Smooth muscle cell (in vitro differentiated cells): ENCODE results near the gene SEPTIN7. TPM values are rescaled to one million over a fixed set of nuclear protein-coding genes. Genes with fewer than 3 reads are reported as not detected.
A peak's percentile ranks its signal among the peaks of the same experiment; 100 is the strongest.

Source experiments
- DNase-seq: peaks from one replicate; lab custom pipeline; 2025; ENCODE audit not compliant: unreplicated experiment; lab: John Stamatoyannopoulos, UW
- H2AFZ ChIP-seq: fragments of 200-600 bp; sonication (generic); 2 replicates; pipeline ENCODE4 v1.6.0; 2016; ENCODE audit warnings: antibody characterized with exemption, low read depth, mild to moderate bottlenecking
- H3F3A ChIP-seq: fragments of 200-600 bp; sonication (generic); 2 replicates; pipeline ENCODE4 v1.6.0; 2017; ENCODE audit warnings: antibody characterized with exemption, low read depth
- H3K27ac ChIP-seq: fragments of 200-600 bp; sonication (generic); 2 replicates; pipeline ENCODE4 v1.5.1; 2016; ENCODE audit warnings: low read depth, mild to moderate bottlenecking
- H3K27me3 ChIP-seq: fragments of 200-600 bp; sonication (generic); 2 replicates; pipeline ENCODE4 v1.6.1; 2016; ENCODE audit warnings: low read depth, mild to moderate bottlenecking
- H3K36me3 ChIP-seq: fragments of 200-600 bp; sonication (generic); 2 replicates; pipeline ENCODE4 v1.5.1; 2016; ENCODE audit warnings: low read depth
- H3K4me1 ChIP-seq: fragments of 200-600 bp; sonication (generic); 2 replicates; pipeline ENCODE4 v1.5.1; 2016; ENCODE audit warnings: low read depth
- H3K4me2 ChIP-seq: fragments of 200-600 bp; sonication (generic); 2 replicates; pipeline ENCODE4 v1.6.0; 2016; ENCODE audit warnings: mild to moderate bottlenecking
- H3K4me3 ChIP-seq: fragments of 200-600 bp; sonication (generic); 2 replicates; pipeline ENCODE4 v1.5.1; 2016; ENCODE audit warnings: mild to moderate bottlenecking
- H3K79me2 ChIP-seq: fragments of 200-600 bp; sonication (generic); 2 replicates; pipeline ENCODE4 v1.6.0; 2016; ENCODE audit warnings: low read depth, mild to moderate bottlenecking
- H3K9ac ChIP-seq: fragments of 200-600 bp; sonication (generic); 2 replicates; pipeline ENCODE4 v1.6.0; 2016; ENCODE audit warnings: low read depth
- H3K9me3 ChIP-seq: fragments of 200-600 bp; sonication (generic); replicated peaks from 2 replicates; pipeline ENCODE4 v1.5.1; 2016; ENCODE audit warnings: low read depth
- H4K20me1 ChIP-seq: fragments of 200-600 bp; sonication (generic); 2 replicates; pipeline ENCODE4 v1.6.0; 2016; ENCODE audit warnings: low read depth
- CTCF ChIP-seq: fragments of 200-600 bp; sonication (generic); IDR thresholded peaks from 2 replicates; pipeline ENCODE4 v1.5.1; 2017; ENCODE audit warnings: borderline replicate concordance, mild to moderate bottlenecking, antibody characterized with exemption; ENCODE audit not compliant: insufficient read depth, poor library complexity, severe bottlenecking
- WGBS: methylation state at CpG from one replicate; pipeline ENCODE4 v1.1.7; 2016; ENCODE audit warnings: low lambda C conversion rate; 5-methylcytosine and 5-hydroxymethylcytosine counted together
- polyA plus RNA-seq: library from polyadenylated mRNA; unstranded; fragments of >200 nt; fragmentation: Nextera tagmentation; extraction: Ambion mirVana; gene quantifications from 2 replicates; pipeline ENCODE4 v1.2.1, GENCODE V29; 2016
- total RNA-seq: library from RNA; depleted of rRNA; stranded (reverse); fragments of >200 nt; gene quantifications from 2 replicates; pipeline ENCODE4 v1.2.3, GENCODE V29; 2014

The SEPTIN7 gene
- total RNA-seq (491 and 585 TPM in 2 replicates), polyA plus RNA-seq (446 and 452 TPM in 2 replicates)

GRCh38 chr7:35800718-35801391 is at the start of gene SEPTIN7:
Gene SEPTIN7, plus strand, starts transcription at chr7:35801057. Its CDS starts 153 bp downstream, at chr7:35801210.
- peak within 1 kb of the TSS; percentile 97 for H3K27ac ChIP-seq
- no peaks in the 10 kb centered on the region for H3K9me3 ChIP-seq
- peaks cover 24% of the 10 kb centered on the region for H3K4me1 ChIP-seq
- H3F3A ChIP-seq, result peaks cover 6% of the 10 kb centered on the region
- H2AFZ ChIP-seq, result peak within 1 kb of the TSS; percentile 65
- TF ChIP-seq CTCF, result no peak
- H3K36me3 ChIP-seq, result no peaks in the 10 kb centered on the region
- peaks cover 58% of the 10 kb centered on the region for H3K79me2 ChIP-seq
- DNase-seq, result peak; percentile 94
- peak within 1 kb of the TSS; percentile 90 for H3K4me2 ChIP-seq
- no peaks in the 10 kb centered on the region for H3K27me3 ChIP-seq
- WGBS, result under 1% methylated on average over 40 of the region's 62 CpGs
- peak within 1 kb of the TSS; percentile 90 for H3K4me3 ChIP-seq
- peaks cover 39% of the 10 kb centered on the region for H4K20me1 ChIP-seq
- H3K9ac ChIP-seq, result peak within 1 kb of the TSS; percentile 94

- no peaks in the 10 kb centered on the region for H3K9me3 ChIP-seq
- peak overlapping the region; percentile 64 for H3K4me2 ChIP-seq
- no peak overlapping the region for H2AFZ ChIP-seq
- no peaks in the 10 kb centered on the region for H3K27me3 ChIP-seq
- no peaks in the 10 kb centered on the region for H4K20me1 ChIP-seq
- H3F3A ChIP-seq, result peaks cover 32% of the 10 kb centered on the region
- peak overlapping the region; percentile 96 for H3K27ac ChIP-seq
- no peaks in the 10 kb centered on the region for H3K36me3 ChIP-seq
- H3K9ac ChIP-seq, result peak overlapping the region; percentile 81
- peaks cover 30% of the 10 kb centered on the region for H3K4me1 ChIP-seq
- TF ChIP-seq CTCF, result no peak
- WGBS, result 32% methylated on average over 2 of the region's 2 CpGs
- no peak overlapping the region for H3K4me3 ChIP-seq
- H3K79me2 ChIP-seq, result no peaks in the 10 kb centered on the region
- no peak for DNase-seq
Observed at GRCh38 chr7:35752742-35753141, 48.1 kb upstream of the SEPTIN7 start.

- DNase-seq, result no peak
- TF ChIP-seq CTCF, result no peak
- peaks cover 33% of the 10 kb centered on the region for H3F3A ChIP-seq
- H3K9ac ChIP-seq, result peak overlapping the region; percentile 81
- peak overlapping the region; percentile 96 for H3K27ac ChIP-seq
- H2AFZ ChIP-seq, result peak overlapping the region; percentile 34
- 4% methylated on average over 7 of the region's 7 CpGs for WGBS
- no peaks in the 10 kb centered on the region for H4K20me1 ChIP-seq
- H3K4me1 ChIP-seq, result peaks cover 41% of the 10 kb centered on the region
- H3K79me2 ChIP-seq, result no peaks in the 10 kb centered on the region
- H3K4me3 ChIP-seq, result no peak overlapping the region
- H3K4me2 ChIP-seq, result peak overlapping the region; percentile 64
- no peaks in the 10 kb centered on the region for H3K9me3 ChIP-seq
- no peaks in the 10 kb centered on the region for H3K36me3 ChIP-seq
- no peaks in the 10 kb centered on the region for H3K27me3 ChIP-seq
Observed at GRCh38 chr7:35753761-35754603, 46.9 kb upstream of the SEPTIN7 start.
